ENCODE results near the gene NAA25.
"Not testable (repeated sequence)": the region's sequence is repeated elsewhere in the genome, so short reads cannot be mapped to it uniquely, and the experiment has no call there.

NAA25 gene

GRCh38 chr12:112116232-112117060, 7.9 kb upstream of the NAA25 start:
- DNase-seq (ENCODE audit: low spot score) = no peak

- no peak for DNase-seq (ENCODE audit: low spot score)
These were observed 6.9 kb upstream of the NAA25 start for GRCh38 chr12:112115259-112116045.

GRCh38 chr12:112112409-112113133, 4.0 kb upstream of the NAA25 start:
- no peak for DNase-seq (ENCODE audit: low spot score)

GRCh38 chr12:112111931-112112330, 3.3 kb upstream of the NAA25 start:
- DNase-seq (ENCODE audit: low spot score) = no peak

- not testable (repeated sequence) for DNase-seq (ENCODE audit: low spot score)
These were observed 2.4 kb upstream of the NAA25 start for GRCh38 chr12:112110787-112111662.

GRCh38 chr12:112107306-112108201, 1.0 kb downstream of the NAA25 start:
- DNase-seq (ENCODE audit: low spot score) = peak; percentile 8

- no peak for DNase-seq (ENCODE audit: low spot score)
These were observed 2.7 kb downstream of the NAA25 start for GRCh38 chr12:112105891-112106290.

GRCh38 chr12:112103758-112104503, 4.7 kb downstream of the NAA25 start:
- no peak for DNase-seq (ENCODE audit: low spot score)

- not testable (repeated sequence) for DNase-seq (ENCODE audit: low spot score)
These were observed 5.8 kb downstream of the NAA25 start for GRCh38 chr12:112102746-112103145.

GRCh38 chr12:112102127-112102526, 6.5 kb downstream of the NAA25 start:
- no peak for DNase-seq (ENCODE audit: low spot score)

- DNase-seq (ENCODE audit: low spot score) = not testable (repeated sequence)
These were observed 8.1 kb downstream of the NAA25 start for GRCh38 chr12:112100500-112100899.

- no peak for DNase-seq (ENCODE audit: low spot score)
These were observed 10.9 kb downstream of the NAA25 start for GRCh38 chr12:112097641-112098040.

GRCh38 chr12:112096667-112097066, 11.9 kb downstream of the NAA25 start:
- DNase-seq (ENCODE audit: low spot score) = peak; percentile 55

- no peak for DNase-seq (ENCODE audit: low spot score)
These were observed 12.5 kb downstream of the NAA25 start for GRCh38 chr12:112096070-112096469.

- no peak for DNase-seq (ENCODE audit: low spot score)
These were observed 17.0 kb downstream of the NAA25 start for GRCh38 chr12:112091563-112091962.

GRCh38 chr12:112087851-112088250, 20.7 kb downstream of the NAA25 start:
- DNase-seq (ENCODE audit: low spot score) = no peak

- DNase-seq (ENCODE audit: low spot score) = no peak
These were observed 21.3 kb downstream of the NAA25 start for GRCh38 chr12:112087055-112087850.

GRCh38 chr12:112066566-112066965, 42.0 kb downstream of the NAA25 start:
- no peak for DNase-seq (ENCODE audit: low spot score)

- DNase-seq (ENCODE audit: low spot score) = no peak
These were observed 45.3 kb downstream of the NAA25 start for GRCh38 chr12:112063273-112063672.
